ENCODE data around the gene PLCB4.

DNA sequence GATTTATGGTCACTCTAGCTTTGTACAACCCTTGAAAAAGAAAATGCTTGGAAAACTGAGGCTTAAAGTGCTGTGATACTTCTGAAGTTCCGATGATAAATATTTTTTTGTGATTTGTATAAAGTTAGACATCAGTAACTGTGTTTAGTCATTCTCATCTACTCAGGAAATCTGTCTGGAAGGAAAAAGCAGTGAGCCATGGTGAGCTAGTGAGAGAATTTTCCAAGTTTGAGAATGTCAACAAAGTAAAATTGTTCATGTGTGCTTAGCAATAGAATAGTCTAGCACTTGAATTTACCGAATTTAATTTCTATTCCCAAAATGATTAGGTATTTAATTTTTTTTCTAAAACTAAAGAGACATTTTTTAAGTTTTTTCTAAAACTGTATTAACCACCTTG, 41.3 kb upstream of the PLCB4 start:
- no peak for TF ChIP-seq E2F4 (CRISPR knock-in tag; IDR thresholded peaks at IDR 0.05; ENCODE audit: borderline replicate concordance, low read depth)
- TF ChIP-seq MAX (CRISPR knock-in tag; IDR thresholded peaks at IDR 0.05) = no peak
- TF ChIP-seq, protein P1, sequence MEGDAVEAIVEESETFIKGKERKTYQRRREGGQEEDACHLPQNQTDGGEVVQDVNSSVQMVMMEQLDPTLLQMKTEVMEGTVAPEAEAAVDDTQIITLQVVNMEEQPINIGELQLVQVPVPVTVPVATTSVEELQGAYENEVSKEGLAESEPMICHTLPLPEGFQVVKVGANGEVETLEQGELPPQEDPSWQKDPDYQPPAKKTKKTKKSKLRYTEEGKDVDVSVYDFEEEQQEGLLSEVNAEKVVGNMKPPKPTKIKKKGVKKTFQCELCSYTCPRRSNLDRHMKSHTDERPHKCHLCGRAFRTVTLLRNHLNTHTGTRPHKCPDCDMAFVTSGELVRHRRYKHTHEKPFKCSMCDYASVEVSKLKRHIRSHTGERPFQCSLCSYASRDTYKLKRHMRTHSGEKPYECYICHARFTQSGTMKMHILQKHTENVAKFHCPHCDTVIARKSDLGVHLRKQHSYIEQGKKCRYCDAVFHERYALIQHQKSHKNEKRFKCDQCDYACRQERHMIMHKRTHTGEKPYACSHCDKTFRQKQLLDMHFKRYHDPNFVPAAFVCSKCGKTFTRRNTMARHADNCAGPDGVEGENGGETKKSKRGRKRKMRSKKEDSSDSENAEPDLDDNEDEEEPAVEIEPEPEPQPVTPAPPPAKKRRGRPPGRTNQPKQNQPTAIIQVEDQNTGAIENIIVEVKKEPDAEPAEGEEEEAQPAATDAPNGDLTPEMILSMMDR (IDR thresholded peaks at IDR 0.05) = no peak
- TF ChIP-seq, protein P2, sequence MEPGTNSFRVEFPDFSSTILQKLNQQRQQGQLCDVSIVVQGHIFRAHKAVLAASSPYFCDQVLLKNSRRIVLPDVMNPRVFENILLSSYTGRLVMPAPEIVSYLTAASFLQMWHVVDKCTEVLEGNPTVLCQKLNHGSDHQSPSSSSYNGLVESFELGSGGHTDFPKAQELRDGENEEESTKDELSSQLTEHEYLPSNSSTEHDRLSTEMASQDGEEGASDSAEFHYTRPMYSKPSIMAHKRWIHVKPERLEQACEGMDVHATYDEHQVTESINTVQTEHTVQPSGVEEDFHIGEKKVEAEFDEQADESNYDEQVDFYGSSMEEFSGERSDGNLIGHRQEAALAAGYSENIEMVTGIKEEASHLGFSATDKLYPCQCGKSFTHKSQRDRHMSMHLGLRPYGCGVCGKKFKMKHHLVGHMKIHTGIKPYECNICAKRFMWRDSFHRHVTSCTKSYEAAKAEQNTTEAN (CRISPR knock-in tag; IDR thresholded peaks at IDR 0.05) = no peak
- no peak for TF ChIP-seq ESRRA (CRISPR knock-in tag; IDR thresholded peaks at IDR 0.05; ENCODE audit: borderline replicate concordance)
- no peak for TF ChIP-seq ZNF281 (CRISPR knock-in tag; IDR thresholded peaks at IDR 0.05)

All from WTC11 (cell line).